Retinal pigment epithelial cell (primary cell): ENCODE measurements around the gene GPATCH2.
"Not testable (repeated sequence)": the region's sequence is repeated elsewhere in the genome, so short reads cannot be mapped to it uniquely, and the experiment has no call there.

Experiments
- DNase-seq: peaks from one replicate; pipeline ENCODE4 v3.0.0-alpha.2; 2010; ENCODE audit warnings: low read depth
- H3K4me3 ChIP-seq: 2 replicates; pipeline ENCODE4 v1.5.1; 2011; ENCODE audit warnings: mild to moderate bottlenecking, low read length, control low read depth, moderate library complexity
- TF ChIP-seq, protein P1 (sequence below): conservative IDR thresholded peaks from 2 replicates; pipeline ENCODE4 v1.5.1; 2011; ENCODE audit warnings: low read depth, low read length, control low read depth, inconsistent platforms

The GPATCH2 gene

DNA sequence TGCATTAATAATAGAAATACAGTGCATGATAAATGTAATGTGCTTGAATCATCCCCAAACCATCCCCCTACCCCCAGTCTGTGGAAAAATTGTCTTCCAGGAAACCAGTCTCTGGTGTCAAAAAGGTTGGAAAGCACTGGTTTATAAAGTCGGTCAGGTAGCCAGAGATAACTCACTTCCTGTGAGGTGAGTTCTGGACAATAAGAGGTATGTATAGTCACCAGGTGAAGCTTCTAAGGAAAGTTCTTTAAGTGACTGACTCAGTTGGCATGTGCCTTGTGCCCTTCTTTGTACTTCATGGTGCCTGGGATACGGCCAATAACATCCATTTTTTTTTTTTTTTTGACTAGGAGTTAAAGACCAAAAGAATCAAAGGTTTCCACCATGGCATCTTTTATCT lies 103.7 kb downstream of the GPATCH2 start:
- TF ChIP-seq, protein P1, sequence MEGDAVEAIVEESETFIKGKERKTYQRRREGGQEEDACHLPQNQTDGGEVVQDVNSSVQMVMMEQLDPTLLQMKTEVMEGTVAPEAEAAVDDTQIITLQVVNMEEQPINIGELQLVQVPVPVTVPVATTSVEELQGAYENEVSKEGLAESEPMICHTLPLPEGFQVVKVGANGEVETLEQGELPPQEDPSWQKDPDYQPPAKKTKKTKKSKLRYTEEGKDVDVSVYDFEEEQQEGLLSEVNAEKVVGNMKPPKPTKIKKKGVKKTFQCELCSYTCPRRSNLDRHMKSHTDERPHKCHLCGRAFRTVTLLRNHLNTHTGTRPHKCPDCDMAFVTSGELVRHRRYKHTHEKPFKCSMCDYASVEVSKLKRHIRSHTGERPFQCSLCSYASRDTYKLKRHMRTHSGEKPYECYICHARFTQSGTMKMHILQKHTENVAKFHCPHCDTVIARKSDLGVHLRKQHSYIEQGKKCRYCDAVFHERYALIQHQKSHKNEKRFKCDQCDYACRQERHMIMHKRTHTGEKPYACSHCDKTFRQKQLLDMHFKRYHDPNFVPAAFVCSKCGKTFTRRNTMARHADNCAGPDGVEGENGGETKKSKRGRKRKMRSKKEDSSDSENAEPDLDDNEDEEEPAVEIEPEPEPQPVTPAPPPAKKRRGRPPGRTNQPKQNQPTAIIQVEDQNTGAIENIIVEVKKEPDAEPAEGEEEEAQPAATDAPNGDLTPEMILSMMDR: no peak
- H3K4me3 ChIP-seq: no peak overlapping the region
- DNase-seq: no peak

DNA sequence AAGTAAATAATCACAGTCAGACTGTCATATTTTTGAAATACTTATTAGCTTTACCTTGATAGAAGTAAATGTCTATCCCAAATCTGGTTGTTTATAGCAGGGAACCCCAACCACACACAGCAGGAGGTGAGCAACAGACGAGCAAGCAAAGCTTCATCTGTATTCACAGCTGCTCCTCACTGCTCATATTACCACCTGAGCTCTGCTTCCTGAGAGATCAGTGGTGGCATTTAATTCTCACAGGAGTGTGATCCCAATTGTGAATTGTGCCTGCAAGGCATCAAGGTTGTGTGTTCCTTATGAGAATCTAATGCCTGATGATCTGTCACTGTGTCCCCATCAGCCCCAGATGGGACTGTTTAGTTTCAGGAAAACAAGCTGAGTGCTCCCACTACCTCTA lies 104.3 kb downstream of the GPATCH2 start:
- no peak overlapping the region for H3K4me3 ChIP-seq
- DNase-seq: no peak

DNA sequence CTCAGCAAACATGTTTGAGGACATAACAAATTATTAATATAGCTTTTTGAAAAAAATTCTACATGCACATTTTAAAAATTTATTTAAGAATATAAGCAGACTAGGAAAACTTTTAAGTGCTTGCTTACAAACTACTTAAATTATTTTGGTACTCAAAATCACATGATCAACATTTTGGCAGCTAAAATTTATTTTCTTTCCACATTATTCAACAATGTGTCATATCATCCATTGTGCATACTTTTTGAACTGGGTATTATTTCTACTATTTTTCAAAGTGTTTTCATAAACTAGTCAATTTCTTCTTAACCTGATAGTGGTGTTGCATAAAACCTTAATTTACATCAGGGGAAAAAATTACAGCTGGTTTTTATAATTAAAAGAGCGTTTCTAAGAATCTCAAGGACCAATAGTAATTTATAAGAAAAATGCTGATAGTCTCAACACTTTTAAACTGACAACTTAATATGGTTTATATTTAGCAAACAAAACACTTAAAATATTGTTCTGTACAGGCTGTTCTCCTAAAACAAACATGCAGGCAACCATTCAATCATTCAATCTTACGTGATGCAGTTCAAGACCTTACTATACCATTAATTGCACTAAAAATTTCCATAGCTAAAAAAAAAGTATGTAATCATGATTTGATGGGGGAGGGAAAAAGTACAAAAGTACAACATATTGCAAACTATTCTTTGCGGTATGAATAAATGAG lies 105.0 kb downstream of the GPATCH2 start:
- TF ChIP-seq, protein P1: no peak
- DNase-seq: no peak
- H3K4me3 ChIP-seq: no peak overlapping the region

More for the DNA sequence above, 104.3 kb downstream of the GPATCH2 start:
- TF ChIP-seq, protein P1: no peak

DNA sequence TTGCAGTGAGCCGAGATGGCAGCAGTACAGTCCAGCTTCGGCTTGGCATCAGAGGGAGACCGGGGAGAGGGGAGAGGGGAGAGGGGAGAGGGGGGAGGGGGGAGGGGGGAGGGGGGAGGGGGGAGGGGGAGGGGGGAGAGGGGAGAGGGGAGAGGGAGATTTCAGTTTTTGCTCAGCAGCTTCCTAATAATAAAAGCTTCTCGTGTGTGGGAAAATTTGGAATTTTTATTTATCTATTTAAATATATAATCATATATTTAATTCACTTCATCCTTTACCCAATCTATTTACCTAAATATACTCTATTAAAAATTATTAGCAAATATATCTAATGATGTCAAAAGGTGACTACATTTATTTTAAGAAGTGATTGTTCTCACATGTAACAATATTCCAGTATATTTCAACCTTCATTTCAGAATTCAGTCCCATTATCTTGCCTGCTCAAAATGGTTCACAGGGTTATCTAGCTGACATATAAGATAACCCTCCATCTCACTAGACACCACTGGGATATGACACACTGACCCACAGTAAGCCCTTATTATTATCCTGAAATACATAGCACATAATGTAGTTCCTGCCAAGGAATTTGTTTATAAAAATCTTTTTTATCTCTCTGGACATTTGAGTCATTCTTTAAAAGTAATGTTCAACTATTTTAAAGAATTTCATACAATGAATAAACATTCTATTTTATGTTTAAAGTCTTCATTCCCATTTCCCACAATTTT lies 105.9 kb downstream of the GPATCH2 start:
- H3K4me3 ChIP-seq: no peak overlapping the region
- TF ChIP-seq, protein P1: no peak
- no peak for DNase-seq

DNA sequence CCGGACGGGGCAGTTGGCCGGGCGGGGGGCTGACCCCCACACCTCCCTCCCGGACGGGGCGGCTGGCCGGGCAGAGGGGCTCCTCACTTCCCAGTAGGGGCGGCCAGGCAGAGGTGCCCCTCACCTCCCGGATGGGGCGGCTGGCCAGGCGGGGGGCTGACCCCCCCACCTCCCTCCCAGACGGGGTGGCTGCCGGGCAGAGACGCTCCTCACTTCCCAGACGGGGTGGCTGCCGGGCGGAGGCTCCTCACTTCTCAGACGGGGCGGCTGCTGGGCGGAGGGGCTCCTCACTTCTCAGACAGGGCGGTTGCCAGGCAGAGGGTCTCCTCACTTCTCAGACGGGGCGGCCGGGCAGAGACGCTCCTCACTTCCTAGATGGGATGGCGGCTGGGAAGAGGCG lies 107.0 kb downstream of the GPATCH2 start:
- not testable (repeated sequence) for DNase-seq, H3K4me3 ChIP-seq

DNA sequence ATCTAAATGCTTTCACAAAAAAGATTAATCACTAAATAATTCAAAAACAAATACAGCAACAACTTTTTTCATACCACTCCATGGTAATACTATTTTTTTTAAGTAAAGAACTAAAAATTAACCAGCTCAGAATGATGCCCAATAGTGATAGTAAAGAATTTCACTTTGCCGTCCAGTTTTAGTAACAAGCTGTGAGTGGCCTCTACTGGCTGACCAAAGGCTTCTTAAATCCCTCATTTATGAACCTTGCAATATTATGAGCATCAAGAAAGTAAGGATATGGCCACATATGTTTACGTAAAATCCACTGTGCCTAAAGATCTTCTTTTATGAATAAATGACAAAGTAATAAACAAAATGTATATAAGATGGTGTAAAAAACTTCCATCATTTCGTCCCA lies 108.6 kb downstream of the GPATCH2 start:
- TF ChIP-seq, protein P1: no peak
- DNase-seq: no peak
- no peak overlapping the region for H3K4me3 ChIP-seq

DNA sequence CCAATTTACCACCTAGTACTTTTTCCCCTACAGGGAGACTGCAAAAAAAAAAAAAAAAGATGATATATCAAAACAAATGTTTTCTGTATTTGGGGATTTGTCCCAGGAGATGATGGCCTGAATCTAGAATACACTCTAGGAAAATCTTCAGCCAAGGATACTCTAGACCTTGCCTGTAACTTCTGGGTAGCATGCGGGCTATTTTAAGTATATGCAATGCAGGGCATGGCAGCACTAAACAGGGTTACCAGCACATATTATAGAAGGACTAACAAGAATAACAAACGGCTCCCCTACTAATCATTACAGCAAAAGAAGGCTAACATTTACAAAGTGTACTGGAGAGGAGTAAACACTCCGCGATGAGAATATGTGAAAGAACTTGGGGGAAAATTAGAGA lies 109.6 kb downstream of the GPATCH2 start:
- DNase-seq: no peak
- no peak overlapping the region for H3K4me3 ChIP-seq
- TF ChIP-seq, protein P1: no peak
